ENCODE data around the gene NUP98.

The NUP98 gene

GRCh38 chr11:3807909-3808860, 10.8 kb upstream of the NUP98 start, which contains the start of gene PGAP2:
Gene PGAP2, plus strand, starts transcription at chr11:3808560. Its CDS starts 2,700 bp downstream, at chr11:3811260.
- Histone ChIP-seq H4K20me1 (ENCODE audit: insufficient read depth, low read length, poor library complexity, severe bottlenecking) (no peaks in the 10 kb centered on the region), H3K4me2 (ENCODE audit: low read depth, low read length, poor library complexity, severe bottlenecking) (peak within 1 kb of the TSS; percentile 99), H3K79me2 (ENCODE audit: insufficient read depth, low read length) (no peaks in the 10 kb centered on the region), H3K4me1 (ENCODE audit: insufficient read depth, low read length, poor library complexity, severe bottlenecking) (peaks cover 8% of the 10 kb centered on the region), H3K27me3 (ENCODE audit: insufficient read depth, low read length, poor library complexity, severe bottlenecking) (no peaks in the 10 kb centered on the region), H3K9me3 (ENCODE audit: insufficient read depth, low read depth, low read length) (no peaks in the 10 kb centered on the region), H2AFZ (ENCODE audit: low read length) (peak within 1 kb of the TSS; percentile 98), H3F3A (ENCODE audit: low read depth) (no peaks in the 10 kb centered on the region), H3K9ac (ENCODE audit: low read depth, low read length, poor library complexity, severe bottlenecking) (peak within 1 kb of the TSS; percentile 80), H3K36me3 (ENCODE audit: insufficient read depth, low read length) (no peaks in the 10 kb centered on the region), H3K9me2 (replicated peaks; ENCODE audit: low read depth, low read length) (no peaks in the 10 kb centered on the region), H3K4me3 (ENCODE audit: low read length, poor library complexity, severe bottlenecking) (peak within 1 kb of the TSS; percentile 94)
- TF ChIP-seq, protein P1, sequence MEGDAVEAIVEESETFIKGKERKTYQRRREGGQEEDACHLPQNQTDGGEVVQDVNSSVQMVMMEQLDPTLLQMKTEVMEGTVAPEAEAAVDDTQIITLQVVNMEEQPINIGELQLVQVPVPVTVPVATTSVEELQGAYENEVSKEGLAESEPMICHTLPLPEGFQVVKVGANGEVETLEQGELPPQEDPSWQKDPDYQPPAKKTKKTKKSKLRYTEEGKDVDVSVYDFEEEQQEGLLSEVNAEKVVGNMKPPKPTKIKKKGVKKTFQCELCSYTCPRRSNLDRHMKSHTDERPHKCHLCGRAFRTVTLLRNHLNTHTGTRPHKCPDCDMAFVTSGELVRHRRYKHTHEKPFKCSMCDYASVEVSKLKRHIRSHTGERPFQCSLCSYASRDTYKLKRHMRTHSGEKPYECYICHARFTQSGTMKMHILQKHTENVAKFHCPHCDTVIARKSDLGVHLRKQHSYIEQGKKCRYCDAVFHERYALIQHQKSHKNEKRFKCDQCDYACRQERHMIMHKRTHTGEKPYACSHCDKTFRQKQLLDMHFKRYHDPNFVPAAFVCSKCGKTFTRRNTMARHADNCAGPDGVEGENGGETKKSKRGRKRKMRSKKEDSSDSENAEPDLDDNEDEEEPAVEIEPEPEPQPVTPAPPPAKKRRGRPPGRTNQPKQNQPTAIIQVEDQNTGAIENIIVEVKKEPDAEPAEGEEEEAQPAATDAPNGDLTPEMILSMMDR (conservative IDR thresholded peaks at IDR 0.05; ENCODE audit: low read length), result peak; percentile 85
- TF ChIP-seq EZH2phosphoT487 (IDR thresholded peaks at IDR 0.05; ENCODE audit: borderline replicate concordance), result no peak

GRCh38 chr11:3803726-3804495, 6.6 kb upstream of the NUP98 start:
- no peak overlapping the region for H2AFZ ChIP-seq (ENCODE audit: low read length)
- H3K4me2 ChIP-seq (ENCODE audit: low read depth, low read length, poor library complexity, severe bottlenecking), result no peak overlapping the region
- TF ChIP-seq EZH2phosphoT487 (IDR thresholded peaks at IDR 0.05; ENCODE audit: borderline replicate concordance), result no peak
- TF ChIP-seq, protein P1 (conservative IDR thresholded peaks at IDR 0.05; ENCODE audit: low read length), result no peak
- H3K36me3 ChIP-seq (ENCODE audit: insufficient read depth, low read length), result no peaks in the 10 kb centered on the region
- H3K9me3 ChIP-seq (ENCODE audit: insufficient read depth, low read depth, low read length), result no peaks in the 10 kb centered on the region
- peaks cover 7% of the 10 kb centered on the region for H3K4me1 ChIP-seq (ENCODE audit: insufficient read depth, low read length, poor library complexity, severe bottlenecking)
- no peaks in the 10 kb centered on the region for H3K9me2 ChIP-seq (replicated peaks; ENCODE audit: low read depth, low read length)
- H3K27me3 ChIP-seq (ENCODE audit: insufficient read depth, low read length, poor library complexity, severe bottlenecking), result no peaks in the 10 kb centered on the region
- 0 out of 2 replicates have a peak, but pooled peaks cover 3% of the 10 kb centered on the region for H3F3A ChIP-seq (ENCODE audit: low read depth)
- H3K4me3 ChIP-seq (ENCODE audit: low read length, poor library complexity, severe bottlenecking), result no peak overlapping the region
- H3K9ac ChIP-seq (ENCODE audit: low read depth, low read length, poor library complexity, severe bottlenecking), result no peak overlapping the region
- peaks cover 6% of the 10 kb centered on the region for H3K79me2 ChIP-seq (ENCODE audit: insufficient read depth, low read length)
- H4K20me1 ChIP-seq (ENCODE audit: insufficient read depth, low read length, poor library complexity, severe bottlenecking), result no peaks in the 10 kb centered on the region

DNA sequence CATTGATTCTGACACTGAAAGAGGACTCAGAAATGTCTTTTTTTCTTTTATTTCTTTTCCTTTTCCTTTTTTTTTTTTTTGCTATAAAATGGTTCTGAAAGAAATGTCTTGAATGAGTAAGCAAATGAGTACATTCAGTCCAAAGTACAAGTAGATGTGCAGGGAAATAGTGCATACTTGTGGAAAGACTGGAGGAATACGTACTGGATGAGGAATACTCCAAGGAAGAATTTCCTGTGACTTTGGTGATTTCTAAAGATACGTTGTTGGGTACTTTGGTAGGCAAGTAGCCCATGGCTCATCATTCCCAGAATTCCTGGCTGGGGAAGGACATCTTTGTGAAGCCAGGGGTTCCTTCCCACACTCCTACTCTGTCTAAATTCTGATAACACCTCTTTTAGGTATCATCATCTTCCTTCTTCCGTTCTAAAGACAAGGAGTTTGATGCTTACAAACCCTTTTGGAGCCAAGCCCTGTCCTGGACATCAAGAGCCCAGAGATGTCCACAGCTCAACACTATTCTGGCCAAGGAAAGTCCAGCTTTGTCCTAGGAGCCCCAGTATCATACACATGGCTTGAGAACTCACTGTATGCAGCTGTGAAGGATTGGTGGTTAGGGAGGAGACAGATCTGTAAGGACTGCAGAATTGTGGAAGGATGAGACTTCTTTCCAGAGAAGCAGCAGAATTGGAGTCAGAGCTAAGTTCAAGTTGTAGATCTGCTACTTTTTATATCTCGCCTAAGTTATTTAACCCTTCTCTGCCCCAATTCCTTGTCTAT, 4.8 kb upstream of the NUP98 start:
- no peak overlapping the region for H3K9ac ChIP-seq (ENCODE audit: low read depth, low read length, poor library complexity, severe bottlenecking)
- H3K9me3 ChIP-seq (ENCODE audit: insufficient read depth, low read depth, low read length), result no peaks in the 10 kb centered on the region
- H3K4me2 ChIP-seq (ENCODE audit: low read depth, low read length, poor library complexity, severe bottlenecking), result no peak overlapping the region
- no peak overlapping the region for H3K4me3 ChIP-seq (ENCODE audit: low read length, poor library complexity, severe bottlenecking)
- peaks cover 10% of the 10 kb centered on the region for H3K4me1 ChIP-seq (ENCODE audit: insufficient read depth, low read length, poor library complexity, severe bottlenecking)
- no peaks in the 10 kb centered on the region for H3K27me3 ChIP-seq (ENCODE audit: insufficient read depth, low read length, poor library complexity, severe bottlenecking)
- no peaks in the 10 kb centered on the region for H3K9me2 ChIP-seq (replicated peaks; ENCODE audit: low read depth, low read length)
- TF ChIP-seq, protein P1 (conservative IDR thresholded peaks at IDR 0.05; ENCODE audit: low read length), result no peak
- TF ChIP-seq EZH2phosphoT487 (IDR thresholded peaks at IDR 0.05; ENCODE audit: borderline replicate concordance), result no peak
- peaks cover 17% of the 10 kb centered on the region for H3K79me2 ChIP-seq (ENCODE audit: insufficient read depth, low read length)
- no peaks in the 10 kb centered on the region for H3K36me3 ChIP-seq (ENCODE audit: insufficient read depth, low read length)
- H4K20me1 ChIP-seq (ENCODE audit: insufficient read depth, low read length, poor library complexity, severe bottlenecking), result peaks cover under 1% of the 10 kb centered on the region
- 0 out of 2 replicates have a peak, but pooled peaks cover 3% of the 10 kb centered on the region for H3F3A ChIP-seq (ENCODE audit: low read depth)
- no peak overlapping the region for H2AFZ ChIP-seq (ENCODE audit: low read length)
